Hematopoietic multipotent progenitor cell treated with erythropoietin and hydrocortisone succinate and interleukin-3 and kit ligand, for 15 days (in vitro differentiated cells): Measurements from ENCODE around the gene MCRIP1.

Source experiments
- DNase-seq: peaks from one replicate; pipeline ENCODE4 v3.0.0-alpha.2; 2015; ENCODE audit warnings: low spot score

MCRIP1 gene

GRCh38 chr17:81833160-81833920 is at the start of gene MCRIP1:
MCRIP1 (minus strand) TSS chr17:81833291; CDS start chr17:81824506, 8,785 bp downstream.
- DNase-seq: peak; percentile 94

- DNase-seq: no peak
These were observed 46.0 kb upstream of the MCRIP1 start for GRCh38 chr17:81879121-81879520.

- no peak for DNase-seq
These were observed 45.2 kb upstream of the MCRIP1 start for GRCh38 chr17:81878294-81878693.

- DNase-seq: no peak
These were observed 44.5 kb upstream of the MCRIP1 start for GRCh38 chr17:81877569-81877968.

GRCh38 chr17:81871387-81872230 is 38.5 kb upstream of the MCRIP1 start:
- DNase-seq: peak; percentile 95

GRCh38 chr17:81870981-81871386 is 37.9 kb upstream of the MCRIP1 start, which contains the start of gene ARHGDIA:
ARHGDIA (minus strand) TSS chr17:81871337; CDS start chr17:81869930, 1,407 bp downstream.
- no peak for DNase-seq

GRCh38 chr17:81870131-81870980 is 37.3 kb upstream of the MCRIP1 start:
- DNase-seq: peak; percentile 34

- DNase-seq: peak; percentile 45
These were observed 36.4 kb upstream of the MCRIP1 start for GRCh38 chr17:81869221-81870130.

- no peak for DNase-seq
These were observed 35.7 kb upstream of the MCRIP1 start for GRCh38 chr17:81868674-81869220.

GRCh38 chr17:81867991-81868673 is 35.0 kb upstream of the MCRIP1 start:
- no peak for DNase-seq

- no peak for DNase-seq
These were observed 34.3 kb upstream of the MCRIP1 start for GRCh38 chr17:81867170-81867990.

- DNase-seq: no peak
These were observed 33.5 kb upstream of the MCRIP1 start for GRCh38 chr17:81866440-81867169.

GRCh38 chr17:81865733-81866439 is 32.8 kb upstream of the MCRIP1 start:
- DNase-seq: no peak

GRCh38 chr17:81865358-81865732 is 32.3 kb upstream of the MCRIP1 start:
- no peak for DNase-seq

GRCh38 chr17:81863833-81864768 is 31.0 kb upstream of the MCRIP1 start:
- DNase-seq: no peak

GRCh38 chr17:81863123-81863675 is 30.1 kb upstream of the MCRIP1 start:
- DNase-seq: no peak
